ENCODE measurements around the gene C16orf82. TPM values are rescaled to one million over a fixed set of nuclear protein-coding genes. Genes with fewer than 3 reads are reported as not detected.

C16orf82 gene
- total RNA-seq, 8 experiments from 2014 or later: 0.17 to 1.2 (median 0.67) TPM; not detected in 3

DNA sequence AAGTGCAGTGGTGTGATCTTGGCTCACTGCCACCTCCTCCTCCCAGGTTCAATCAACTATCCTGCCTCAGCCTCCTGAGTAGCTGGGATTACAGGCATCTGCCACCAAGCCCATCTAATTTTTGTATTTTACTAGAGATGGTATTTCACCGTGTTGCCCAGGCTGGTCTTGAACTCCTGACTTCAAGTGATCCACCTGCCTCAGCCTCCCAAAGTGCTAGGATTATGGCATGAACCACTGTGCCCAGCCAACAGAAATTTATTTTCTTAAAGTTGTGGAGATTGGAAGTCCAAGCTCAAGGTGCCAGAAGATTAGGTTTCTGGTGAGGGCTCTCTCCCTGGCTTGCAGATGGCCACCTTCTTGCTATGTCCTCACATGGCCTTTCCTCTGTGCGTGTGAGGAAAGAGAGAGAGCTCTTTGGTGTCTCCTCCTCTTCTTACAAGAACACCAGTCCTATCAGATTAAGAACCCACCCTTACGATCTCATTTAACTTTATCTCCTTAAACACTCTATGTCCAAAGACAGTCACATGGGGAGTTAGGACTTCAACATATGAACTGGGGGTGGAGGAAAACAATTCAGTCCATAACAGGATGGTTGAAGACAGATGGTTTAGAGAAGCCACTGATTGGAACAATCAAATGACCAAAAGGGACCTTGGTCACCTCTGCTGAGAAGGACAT lies 31.8 kb downstream of the C16orf82 start:
- WGBS, 10 experiments: 0 to 84% (median 56%) methylated on average over 1 to 3 of the region's 3 CpGs; no CpG with 5 or more reads in 2 of the 10 experiments
- Histone ChIP-seq H3K27ac (no peak overlapping the region), H3K4me3 (no peak overlapping the region), H3K4me1 (replicated peaks in 1 of 2) (no peaks in the 10 kb centered on the region)
- in situ Hi-C loops (cut with MboI; ENCODE audit: low pct_unique_long_range_greater_than_20kb in 2 of 9, low sequenced_read_pairs in 9 of 9, unreplicated experiment in 9 of 9): loop anchor here in 1 of 9 experiments (25.0 kb wide), 1 partner anchor 1811 kb away; no protein-coding TSS in a partner anchor
- no peak for ATAC-seq (replicated peaks in 6 of 8)

DNA sequence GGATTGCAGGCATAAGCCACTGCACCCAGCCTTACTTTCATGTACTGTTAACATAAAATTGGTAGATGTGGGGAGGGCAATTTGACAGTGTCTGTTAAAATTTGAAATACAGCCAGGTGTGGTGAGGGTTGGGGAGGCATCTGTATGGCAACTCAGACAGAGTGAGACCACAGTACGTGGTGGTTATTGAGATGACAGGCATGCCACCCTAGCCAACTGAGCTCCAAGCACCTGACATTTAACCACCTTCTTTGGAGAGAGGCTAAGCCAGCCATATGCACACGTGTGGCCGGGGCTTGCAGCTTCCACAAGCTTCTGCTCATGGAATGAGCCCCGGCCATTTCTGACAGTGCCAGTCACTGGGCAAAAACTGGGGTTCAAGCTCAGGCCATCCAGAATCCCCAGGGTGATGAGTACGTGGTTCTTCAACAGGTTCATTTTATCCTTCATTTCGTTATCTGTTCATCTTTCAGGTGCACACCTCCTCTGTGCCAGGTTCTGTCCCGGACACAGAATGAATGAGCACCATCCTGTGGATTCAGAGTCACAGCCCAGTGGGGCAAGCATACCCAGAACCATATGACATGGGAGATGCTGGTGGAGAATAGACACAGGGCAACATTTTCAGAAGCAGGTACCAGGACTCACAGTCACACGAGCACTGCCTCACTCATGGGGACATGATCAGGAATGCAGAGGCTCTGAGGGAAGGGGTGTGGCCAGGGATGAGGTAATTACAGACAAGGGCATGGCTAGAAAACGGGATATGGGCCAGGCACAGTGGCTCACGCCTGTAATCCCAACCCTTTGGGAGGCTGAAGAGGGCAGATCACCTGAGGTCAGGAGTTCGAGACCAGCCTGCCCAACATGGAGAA lies 36.2 kb downstream of the C16orf82 start:
- in situ Hi-C loops (cut with MboI; ENCODE audit: low pct_unique_long_range_greater_than_20kb in 2 of 9, low sequenced_read_pairs in 9 of 9, unreplicated experiment in 9 of 9): loop anchor here in 4 of 9 experiments (25.0 kb wide), 2 partner anchors 1266 to 1816 kb away; no protein-coding TSS in a partner anchor
- Histone ChIP-seq H3K4me3 (no peak overlapping the region), H3K27ac (no peak overlapping the region), H3K4me1 (replicated peaks in 1 of 2) (no peaks in the 10 kb centered on the region)
- ATAC-seq (replicated peaks in 6 of 8): peak in 2 of 8 experiments; percentile 46 to 65
- 26 to 93% (median 63%) methylated on average over 1 to 5 of the region's 11 CpGs; no CpG with 5 or more reads in 1 of the 10 experiments for WGBS, 10 experiments

DNA sequence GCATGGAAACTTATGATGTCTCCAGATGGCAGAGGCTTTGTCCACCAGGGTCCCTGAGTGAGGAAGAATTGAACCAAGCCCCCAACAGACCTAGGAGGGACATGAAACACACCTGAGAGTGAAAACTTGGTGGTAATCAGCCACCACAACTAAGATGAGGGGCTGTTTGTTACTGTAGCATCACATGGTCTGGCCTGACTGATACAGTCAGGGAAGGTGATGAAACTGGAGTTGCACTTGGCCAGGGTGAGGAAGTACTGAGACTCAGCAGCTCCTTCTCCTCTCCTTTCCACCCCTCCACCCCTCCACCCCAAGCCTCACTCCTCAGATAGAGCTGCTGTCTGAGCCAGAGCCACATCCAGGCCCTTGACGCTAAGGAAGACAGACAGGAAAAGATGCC lies 37.2 kb downstream of the C16orf82 start:
- WGBS, 10 experiments: 80% methylated on average over 1 of the region's 1 CpG; no CpG with 5 or more reads in 8 of the 10 experiments
- ATAC-seq (replicated peaks in 6 of 8): no peak
- in situ Hi-C loops (cut with MboI; ENCODE audit: low pct_unique_long_range_greater_than_20kb in 2 of 9, low sequenced_read_pairs in 9 of 9, unreplicated experiment in 9 of 9): loop anchor here in 4 of 9 experiments (25.0 kb wide), 2 partner anchors 1267 to 1817 kb away; no protein-coding TSS in a partner anchor

DNA sequence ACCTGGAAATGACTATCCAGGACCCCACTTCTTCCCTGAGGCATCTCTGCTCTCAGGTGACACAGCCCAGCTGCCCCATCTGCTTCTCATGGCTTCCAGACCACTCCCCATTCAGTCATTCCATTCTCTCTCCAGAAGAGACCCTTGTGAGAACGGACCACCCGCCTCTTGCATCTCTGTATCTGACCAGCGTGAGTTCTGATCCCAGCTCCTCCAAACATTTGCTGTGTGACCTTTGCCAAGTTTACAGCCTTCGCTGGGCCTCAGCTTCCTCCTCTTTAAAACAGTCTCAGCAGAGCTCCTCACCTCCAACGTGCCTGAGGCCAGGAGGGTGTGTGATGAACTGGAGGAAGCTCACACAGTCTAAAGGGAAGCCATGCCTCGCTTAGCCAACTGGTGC lies 39.6 kb downstream of the C16orf82 start:
- no peak overlapping the region for H3K27ac ChIP-seq
- 27 to 100% (median 81%) methylated on average over 2 to 5 of the region's 6 CpGs; no CpG with 5 or more reads in 1 of the 10 experiments for WGBS, 10 experiments
- no peak for ATAC-seq (replicated peaks in 6 of 8)
- H3K4me3 ChIP-seq: no peak overlapping the region
- H3K4me1 ChIP-seq (replicated peaks in 1 of 2): peaks cover 0 to 8% of the 10 kb centered on the region in 2 donors
- in situ Hi-C loops (cut with MboI; ENCODE audit: low pct_unique_long_range_greater_than_20kb in 2 of 9, low sequenced_read_pairs in 9 of 9, unreplicated experiment in 9 of 9): loop anchor here in 4 of 9 experiments (25.0 kb wide), 2 partner anchors 1269 to 1819 kb away; no protein-coding TSS in a partner anchor

More for the DNA sequence above, 37.2 kb downstream of the C16orf82 start:
- Histone ChIP-seq H3K27ac (no peak overlapping the region), H3K4me1 (replicated peaks in 1 of 2) (no peaks in the 10 kb centered on the region), H3K4me3 (no peak overlapping the region)

DNA sequence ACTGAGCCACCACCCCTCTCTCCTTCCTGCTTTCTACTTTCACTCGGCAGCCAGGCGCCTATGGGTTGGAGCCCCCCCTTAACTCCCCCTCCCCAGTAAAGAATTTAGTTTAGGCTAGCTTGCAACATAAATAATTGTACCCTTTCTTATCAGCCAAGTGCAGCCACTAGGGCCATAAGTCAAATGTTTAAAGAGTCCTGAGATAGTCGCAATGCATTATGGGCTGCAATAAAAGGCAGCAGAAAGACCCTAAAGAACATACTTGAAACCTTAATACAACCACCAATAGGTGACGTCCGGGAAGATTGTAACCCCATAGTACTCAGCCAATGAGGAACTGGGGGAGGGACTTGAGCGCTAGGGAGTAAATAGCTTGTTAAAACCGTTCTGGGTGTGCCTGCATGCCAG lies 40.5 kb downstream of the C16orf82 start:
- in situ Hi-C loops (cut with MboI; ENCODE audit: low pct_unique_long_range_greater_than_20kb in 2 of 9, low sequenced_read_pairs in 9 of 9, unreplicated experiment in 9 of 9): loop anchor here in 4 of 9 experiments (25.0 kb wide), 2 partner anchors 1270 to 1820 kb away; no protein-coding TSS in a partner anchor

DNA sequence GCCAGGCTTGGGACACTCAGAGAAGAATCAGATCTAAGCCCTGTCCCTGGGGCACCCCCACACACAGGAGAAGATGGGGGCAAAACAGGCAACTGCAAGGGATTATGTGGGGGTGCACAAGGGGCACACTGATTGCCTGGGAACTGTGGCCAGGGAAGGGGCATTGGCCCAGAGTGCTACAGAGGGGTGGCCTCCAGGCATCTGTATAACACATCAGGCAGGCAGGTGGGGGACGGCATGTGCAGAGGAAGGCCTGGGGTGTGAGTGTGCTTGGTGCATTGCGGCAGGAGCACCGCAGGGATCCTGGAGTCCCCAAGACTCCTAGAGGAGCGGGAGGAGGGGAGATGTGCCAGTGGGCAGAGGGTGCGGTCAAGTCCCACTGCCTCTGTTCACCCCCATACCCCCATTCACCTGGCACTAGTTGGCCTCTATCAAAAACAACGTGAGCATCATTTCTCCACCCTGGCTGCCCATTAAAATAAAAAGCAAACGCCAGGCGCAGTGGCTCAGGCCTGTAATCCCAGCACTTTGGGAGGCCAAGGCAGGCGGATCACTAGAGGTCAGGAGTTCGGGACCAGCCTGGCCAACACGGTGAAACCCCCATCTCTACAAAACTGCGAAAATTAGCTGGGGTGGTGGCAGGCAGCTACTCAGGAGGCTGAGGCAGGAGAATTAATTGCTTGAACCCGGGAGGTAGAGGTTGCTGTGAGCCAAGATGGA lies 41.5 kb downstream of the C16orf82 start:
- 68 to 100% (median 85%) methylated on average over 3 to 8 of the region's 13 CpGs; no CpG with 5 or more reads in 2 of the 10 experiments for WGBS, 10 experiments
- Histone ChIP-seq H3K27ac (no peak overlapping the region), H3K4me3 (no peak overlapping the region), H3K4me1 (replicated peaks in 1 of 2) (peaks cover 0 to 8% of the 10 kb centered on the region in 2 donors)
- in situ Hi-C loops (cut with MboI; ENCODE audit: low pct_unique_long_range_greater_than_20kb in 2 of 9, low sequenced_read_pairs in 9 of 9, unreplicated experiment in 9 of 9): loop anchor here in 4 of 9 experiments (25.0 kb wide), 2 partner anchors 1271 to 1821 kb away; no protein-coding TSS in a partner anchor
- no peak for ATAC-seq (replicated peaks in 6 of 8)

More for the DNA sequence above, 40.5 kb downstream of the C16orf82 start:
- Histone ChIP-seq H3K27ac (no peak overlapping the region), H3K4me1 (replicated peaks in 1 of 2) (peaks cover 0 to 8% of the 10 kb centered on the region in 2 donors), H3K4me3 (no peak overlapping the region)
- no peak for ATAC-seq (replicated peaks in 6 of 8)
- WGBS, 10 experiments: 33 to 100% (median 83%) methylated on average over 1 to 6 of the region's 7 CpGs; no CpG with 5 or more reads in 1 of the 10 experiments

DNA sequence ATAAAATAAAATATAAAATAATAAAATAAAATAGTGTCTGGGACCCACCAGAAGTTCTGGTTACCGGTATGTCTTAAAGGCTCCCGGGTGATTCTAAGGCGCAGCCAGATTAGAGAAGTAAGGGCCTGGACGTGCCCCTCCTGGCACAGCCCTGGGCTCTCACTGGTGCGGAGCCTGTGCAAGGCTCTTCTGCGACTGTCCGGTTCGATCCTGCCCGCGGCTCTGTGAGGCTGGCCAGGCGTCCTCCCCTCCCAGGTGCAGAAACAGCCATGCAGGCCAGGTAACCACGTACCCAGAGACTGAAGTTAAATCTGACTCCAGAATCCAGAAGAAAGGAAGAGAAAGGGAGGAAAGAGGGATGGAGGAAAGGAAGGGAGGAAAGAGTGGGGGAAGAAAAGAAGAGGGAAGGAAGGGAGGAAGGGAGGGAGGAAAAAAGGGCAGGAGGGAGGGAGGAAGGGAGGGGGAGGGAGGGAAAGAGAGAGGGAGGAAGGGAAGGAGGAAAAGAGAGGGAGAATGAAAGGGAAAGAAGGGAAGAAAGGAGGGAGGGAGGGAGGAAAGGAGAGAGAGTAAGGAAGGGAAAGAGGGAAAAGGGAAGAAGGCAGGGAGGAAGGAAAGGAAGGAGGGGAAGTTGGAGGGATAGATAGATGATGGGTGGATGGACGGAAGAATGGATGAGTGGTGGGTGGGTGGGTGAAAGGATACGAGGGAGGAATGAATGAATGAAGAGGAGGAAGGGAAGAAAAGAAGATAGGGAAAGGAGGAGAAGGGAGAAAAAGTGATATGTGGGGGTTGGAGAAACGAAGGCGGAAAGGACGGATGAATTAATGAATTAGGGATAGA lies 42.3 kb downstream of the C16orf82 start:
- in situ Hi-C loops (cut with MboI; ENCODE audit: low pct_unique_long_range_greater_than_20kb in 2 of 9, low sequenced_read_pairs in 9 of 9, unreplicated experiment in 9 of 9): loop anchor here in 4 of 9 experiments (25.0 kb wide), 2 partner anchors 1272 to 1822 kb away; no protein-coding TSS in a partner anchor
- no peak for ATAC-seq (replicated peaks in 6 of 8)
- WGBS, 10 experiments: 0 to 100% (median 73%) methylated on average over 2 to 16 of the region's 17 CpGs; no CpG with 5 or more reads in 3 of the 10 experiments
- Histone ChIP-seq H3K4me3 (peak overlapping the region; percentile 36 to 40 (median 38)), H3K27ac (no peak overlapping the region), H3K4me1 (replicated peaks in 1 of 2) (peaks cover 0 to 8% of the 10 kb centered on the region in 2 donors)

DNA sequence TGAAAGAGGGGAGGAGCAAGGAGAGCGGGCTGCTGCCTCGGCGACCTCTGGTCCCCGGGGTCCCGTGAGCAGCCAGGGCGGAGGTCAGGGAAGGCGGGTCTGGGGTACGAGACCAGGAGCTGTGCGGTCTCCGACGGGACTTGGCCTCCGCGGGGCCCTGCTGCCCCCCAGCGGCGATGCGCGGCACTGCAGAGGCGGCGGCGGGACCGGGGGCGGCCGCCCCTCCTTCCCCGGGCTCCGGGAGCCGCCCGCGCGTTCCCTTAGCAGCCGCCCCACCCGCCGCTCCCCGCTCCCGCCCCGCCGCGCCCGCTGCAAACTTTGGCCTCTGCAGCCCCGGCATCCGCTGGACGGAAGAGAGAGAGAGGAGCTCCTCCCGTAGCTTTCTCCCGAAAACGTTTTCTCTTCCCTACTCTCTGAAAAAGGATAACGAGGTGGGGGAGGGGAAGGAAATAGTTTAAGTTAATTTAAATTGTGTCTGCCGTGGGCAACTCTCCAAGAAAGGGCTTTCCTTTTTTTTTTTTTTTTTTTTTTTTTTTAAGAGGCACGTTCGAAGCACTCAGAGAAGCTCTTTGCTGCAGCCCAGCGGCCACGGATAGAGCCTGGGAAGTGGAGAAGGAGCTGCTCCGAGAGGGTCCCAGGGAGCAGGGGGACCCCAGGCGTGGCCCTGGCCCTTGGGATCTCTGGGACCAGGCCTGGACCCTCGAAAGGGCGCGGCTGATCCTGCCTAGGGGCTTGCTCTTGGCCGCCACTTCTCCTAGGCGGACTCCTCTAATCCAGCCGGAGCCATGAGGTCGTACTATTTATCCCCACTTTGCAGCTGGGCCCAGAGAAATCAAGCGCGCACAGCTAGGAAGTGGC lies 43.2 kb downstream of the C16orf82 start:
- WGBS, 10 experiments: 0 to 25% (median 0%) methylated on average over 3 to 11 of the region's 61 CpGs; no CpG with 5 or more reads in 3 of the 10 experiments
- Histone ChIP-seq H3K4me3 (peak overlapping the region; percentile 36 to 40 (median 38)), H3K27ac (peak overlapping the region in 1 of 2 donors; percentile 59), H3K4me1 (replicated peaks in 1 of 2) (peaks cover 0 to 8% of the 10 kb centered on the region in 2 donors)
- in situ Hi-C loops (cut with MboI; ENCODE audit: low pct_unique_long_range_greater_than_20kb in 2 of 9, low sequenced_read_pairs in 9 of 9, unreplicated experiment in 9 of 9): loop anchor here in 4 of 9 experiments (25.0 kb wide), 2 partner anchors 1273 to 1823 kb away; no protein-coding TSS in a partner anchor
- peak; percentile 88 to 96 (median 93) for ATAC-seq (replicated peaks in 6 of 8)

DNA sequence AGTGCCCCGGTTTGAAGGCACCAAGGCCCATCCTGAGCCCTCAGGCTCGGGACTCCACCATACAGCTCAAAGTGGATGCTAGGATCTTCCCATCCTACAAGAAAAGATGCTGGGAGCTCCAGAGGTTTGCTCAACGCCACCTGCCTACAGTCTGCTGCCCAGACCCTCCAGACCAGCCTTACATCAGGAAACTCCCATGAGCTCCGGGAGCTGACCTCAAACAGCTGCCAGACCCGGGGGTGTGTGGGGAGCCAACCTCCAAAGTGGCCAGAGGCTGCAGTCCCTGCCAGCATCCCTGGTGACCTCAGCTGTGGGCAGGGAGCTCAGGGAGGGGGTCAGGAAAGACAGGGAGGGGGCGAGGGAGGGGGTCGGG lies 43.8 kb downstream of the C16orf82 start:
- in situ Hi-C loops (cut with MboI; ENCODE audit: low pct_unique_long_range_greater_than_20kb in 2 of 9, low sequenced_read_pairs in 9 of 9, unreplicated experiment in 9 of 9): loop anchor here in 4 of 9 experiments (25.0 kb wide), 2 partner anchors 1273 to 1823 kb away; no protein-coding TSS in a partner anchor
- Histone ChIP-seq H3K4me3 (no peak overlapping the region), H3K27ac (peak overlapping the region in 1 of 2 donors; percentile 59), H3K4me1 (replicated peaks in 1 of 2) (peaks cover 0 to 8% of the 10 kb centered on the region in 2 donors)
- 39 to 40% methylated on average over 1 to 3 of the region's 7 CpGs; no CpG with 5 or more reads in 8 of the 10 experiments for WGBS, 10 experiments
- ATAC-seq (replicated peaks in 6 of 8): peak in 1 of 8 experiments; percentile 1

DNA sequence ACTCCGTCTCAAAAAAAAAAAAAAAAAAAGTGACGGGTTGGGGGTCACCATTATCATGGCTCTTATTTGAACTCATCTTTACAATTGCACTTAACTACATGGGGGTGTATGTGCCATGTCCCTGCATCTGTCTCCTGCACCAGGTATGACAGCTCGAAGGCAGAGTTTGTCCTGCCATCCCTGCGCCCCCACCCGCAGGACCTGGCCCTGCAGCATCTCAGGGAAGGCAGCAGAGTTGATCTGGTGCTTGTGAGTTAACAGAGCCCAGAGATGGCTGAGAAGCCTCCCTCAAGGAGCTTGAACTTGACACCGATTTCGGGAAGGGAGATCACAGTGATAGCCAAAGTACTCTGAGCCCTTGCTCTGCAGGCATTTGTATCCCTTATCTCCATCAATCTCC lies 44.8 kb downstream of the C16orf82 start:
- in situ Hi-C loops (cut with MboI; ENCODE audit: low pct_unique_long_range_greater_than_20kb in 2 of 9, low sequenced_read_pairs in 9 of 9, unreplicated experiment in 9 of 9): loop anchor here in 4 of 9 experiments (25.0 kb wide), 2 partner anchors 1274 to 1824 kb away; no protein-coding TSS in a partner anchor
- 14 to 93% (median 67%) methylated on average over 1 to 5 of the region's 7 CpGs; no CpG with 5 or more reads in 2 of the 10 experiments for WGBS, 10 experiments

More for the DNA sequence above, 44.8 kb downstream of the C16orf82 start:
- Histone ChIP-seq H3K4me3 (no peak overlapping the region), H3K4me1 (replicated peaks in 1 of 2) (peaks cover 0 to 8% of the 10 kb centered on the region in 2 donors), H3K27ac (no peak overlapping the region)
- no peak for ATAC-seq (replicated peaks in 6 of 8)
